Nephron (organoid): ENCODE measurements around the gene HECW1.
"Not testable (repeated sequence)": the region's sequence is repeated elsewhere in the genome, so short reads cannot be mapped to it uniquely, and the experiment has no call there.

Experiments
- H3K27ac Mint-ChIP-seq, 3 experiments: 2 replicates each; pipeline ENCODE4 v1.8.0; 2020; ENCODE audit warnings: mixed read lengths in 3 of 3, mild to moderate bottlenecking in 2 of 3, moderate library complexity in 1 of 3
- H3K27me3 Mint-ChIP-seq: 2 replicates; pipeline ENCODE4 v1.8.0; 2021; ENCODE audit warnings: low read depth, mild to moderate bottlenecking, moderate library complexity, mixed read lengths
- H3K36me3 Mint-ChIP-seq: 2 replicates; pipeline ENCODE4 v1.8.0; 2020; ENCODE audit warnings: low read depth, mixed read lengths
- H3K4me1 Mint-ChIP-seq: 2 replicates; pipeline ENCODE4 v1.8.0; 2020; ENCODE audit warnings: mixed read lengths
- H3K4me3 Mint-ChIP-seq, 3 experiments: 2 replicates each; pipeline ENCODE4 v1.8.0; 2020; ENCODE audit warnings: mild to moderate bottlenecking in 3 of 3, mixed read lengths in 3 of 3, moderate library complexity in 2 of 3
- H3K9me3 Mint-ChIP-seq: 2 replicates; pipeline ENCODE4 v1.8.0; 2020; ENCODE audit warnings: mixed read lengths
- CTCF ChIP-seq, 3 experiments: fragments of 200-600 bp; sonication (generic); IDR thresholded peaks; one replicate each; pipeline ENCODE4 v1.5.0; 2021; ENCODE audit warnings: antibody characterized with exemption in 3 of 3; ENCODE audit not compliant: unreplicated experiment in 3 of 3

HECW1 gene

GRCh38 chr7:43591558-43592180, 479.2 kb downstream of the HECW1 start:
- no peaks in the 10 kb centered on the region for H3K4me1 Mint-ChIP-seq
- peak overlapping the region; percentile 8 to 77 (median 68) for H3K27ac Mint-ChIP-seq
- TF ChIP-seq CTCF (IDR thresholded peaks at IDR 0.05; ENCODE audit: unreplicated experiment in 3 of 3), result no peak
- H3K27me3 Mint-ChIP-seq, result no peaks in the 10 kb centered on the region
- no peaks in the 10 kb centered on the region for H3K9me3 Mint-ChIP-seq
- no peak overlapping the region for H3K4me3 Mint-ChIP-seq
- H3K36me3 Mint-ChIP-seq, result no peaks in the 10 kb centered on the region

GRCh38 chr7:43592326-43592725, 479.9 kb downstream of the HECW1 start:
- Mint-ChIP-seq H3K4me3 (no peak overlapping the region), H3K4me1 (no peaks in the 10 kb centered on the region), H3K27me3 (no peaks in the 10 kb centered on the region), H3K9me3 (no peaks in the 10 kb centered on the region), H3K27ac (peak overlapping the region in 2 of 3 experiments; percentile 8 to 77), H3K36me3 (no peaks in the 10 kb centered on the region)
- TF ChIP-seq CTCF (IDR thresholded peaks at IDR 0.05; ENCODE audit: unreplicated experiment in 3 of 3), result no peak

- no peak for TF ChIP-seq CTCF (IDR thresholded peaks at IDR 0.05; ENCODE audit: unreplicated experiment in 3 of 3)
- no peaks in the 10 kb centered on the region for H3K36me3 Mint-ChIP-seq
- no peaks in the 10 kb centered on the region for H3K9me3 Mint-ChIP-seq
- H3K4me3 Mint-ChIP-seq, result no peak overlapping the region
- no peaks in the 10 kb centered on the region for H3K4me1 Mint-ChIP-seq
- H3K27me3 Mint-ChIP-seq, result no peaks in the 10 kb centered on the region
- peak overlapping the region in 1 of 3 experiments; percentile 6 for H3K27ac Mint-ChIP-seq
Measured at GRCh38 chr7:43593010-43593409, 480.6 kb downstream of the HECW1 start.

- TF ChIP-seq CTCF (IDR thresholded peaks at IDR 0.05; ENCODE audit: unreplicated experiment in 3 of 3), result no peak
- no peak overlapping the region for H3K27ac Mint-ChIP-seq
- H3K9me3 Mint-ChIP-seq, result no peaks in the 10 kb centered on the region
- no peaks in the 10 kb centered on the region for H3K4me1 Mint-ChIP-seq
- no peak overlapping the region for H3K4me3 Mint-ChIP-seq
- H3K36me3 Mint-ChIP-seq, result no peaks in the 10 kb centered on the region
- H3K27me3 Mint-ChIP-seq, result no peaks in the 10 kb centered on the region
Measured at GRCh38 chr7:43594020-43594419, 481.6 kb downstream of the HECW1 start.

- not testable (repeated sequence) for H3K4me1 Mint-ChIP-seq, H3K27ac Mint-ChIP-seq, H3K36me3 Mint-ChIP-seq, H3K27me3 Mint-ChIP-seq, H3K4me3 Mint-ChIP-seq, H3K9me3 Mint-ChIP-seq
Measured at GRCh38 chr7:43596426-43596825, 484.0 kb downstream of the HECW1 start.

- H3K36me3 Mint-ChIP-seq, result peaks cover 8% of the 10 kb centered on the region
- TF ChIP-seq CTCF (IDR thresholded peaks at IDR 0.05; ENCODE audit: unreplicated experiment in 3 of 3), result no peak
- no peaks in the 10 kb centered on the region for H3K4me1 Mint-ChIP-seq
- no peak overlapping the region for H3K27ac Mint-ChIP-seq
- H3K9me3 Mint-ChIP-seq, result peaks cover 5% of the 10 kb centered on the region
- H3K27me3 Mint-ChIP-seq, result no peaks in the 10 kb centered on the region
- no peak overlapping the region for H3K4me3 Mint-ChIP-seq
Measured at GRCh38 chr7:43600056-43600455, 487.6 kb downstream of the HECW1 start.
